HG03039 (cell line): ENCODE data around the gene GABBR2.

Experiments used
- ATAC-seq: cut with Tn5 transposase; IDR thresholded peaks from one replicate; pipeline ENCODE4 v1.9.1; 2021; ENCODE audit warnings: mild to moderate bottlenecking, moderate library complexity; ENCODE audit not compliant: unreplicated experiment

GABBR2 gene

GRCh38 chr9:98453589-98454311 lies 255.0 kb downstream of the GABBR2 start:
- ATAC-seq = no peak

- no peak for ATAC-seq
These were observed 257.2 kb downstream of the GABBR2 start for GRCh38 chr9:98451576-98451975.

- no peak for ATAC-seq
These were observed 258.2 kb downstream of the GABBR2 start for GRCh38 chr9:98450496-98450895.

GRCh38 chr9:98449871-98450270 lies 258.9 kb downstream of the GABBR2 start:
- ATAC-seq = no peak

- ATAC-seq = no peak
These were observed 263.2 kb downstream of the GABBR2 start for GRCh38 chr9:98445576-98445975.

GRCh38 chr9:98444601-98445000 lies 264.1 kb downstream of the GABBR2 start:
- ATAC-seq = no peak

- ATAC-seq = no peak
These were observed 266.2 kb downstream of the GABBR2 start for GRCh38 chr9:98442541-98442940.

GRCh38 chr9:98442114-98442513 lies 266.6 kb downstream of the GABBR2 start:
- ATAC-seq = no peak

GRCh38 chr9:98438666-98439065 lies 270.1 kb downstream of the GABBR2 start:
- no peak for ATAC-seq

- no peak for ATAC-seq
These were observed 271.2 kb downstream of the GABBR2 start for GRCh38 chr9:98437458-98438034.

- no peak for ATAC-seq
These were observed 275.8 kb downstream of the GABBR2 start for GRCh38 chr9:98432960-98433359.

- no peak for ATAC-seq
These were observed 276.6 kb downstream of the GABBR2 start for GRCh38 chr9:98432134-98432533.

- ATAC-seq = no peak
These were observed 278.0 kb downstream of the GABBR2 start for GRCh38 chr9:98430535-98431292.

- ATAC-seq = no peak
These were observed 279.1 kb downstream of the GABBR2 start for GRCh38 chr9:98429613-98430012.

GRCh38 chr9:98428454-98428853 lies 280.3 kb downstream of the GABBR2 start:
- no peak for ATAC-seq

- ATAC-seq = no peak
These were observed 281.2 kb downstream of the GABBR2 start for GRCh38 chr9:98427491-98427890.

- no peak for ATAC-seq
These were observed 283.7 kb downstream of the GABBR2 start for GRCh38 chr9:98425079-98425478.

- ATAC-seq = no peak
These were observed 289.5 kb downstream of the GABBR2 start for GRCh38 chr9:98419260-98419603.

- ATAC-seq = no peak
These were observed 290.0 kb downstream of the GABBR2 start for GRCh38 chr9:98418578-98419259.

GRCh38 chr9:98416294-98417248 lies 292.2 kb downstream of the GABBR2 start:
- ATAC-seq = no peak
